GM12892 (cell line): Measurements from ENCODE around the gene RHOV.

ENCODE experiments used
- POLR2A ChIP-seq: IDR thresholded peaks from 2 replicates; pipeline ENCODE4 v1.6.1; 2011; ENCODE audit warnings: low read depth, low read length, control low read depth
- POLR2AphosphoS5 ChIP-seq: IDR thresholded peaks from 2 replicates; pipeline ENCODE4 v1.6.1; 2011; ENCODE audit warnings: low read depth, low read length, control low read depth
- TAF1 ChIP-seq: IDR thresholded peaks from 2 replicates; pipeline ENCODE4 v1.6.1; 2011; ENCODE audit warnings: low read depth, mild to moderate bottlenecking, control low read depth, low read length, borderline replicate concordance

GRCh38 chr15:40922608-40923005 lies 48.6 kb upstream of the RHOV start:
- no peak for TF ChIP-seq TAF1
- no peak for TF ChIP-seq POLR2A
- TF ChIP-seq POLR2AphosphoS5: no peak
